ENCODE results near the gene INCENP. TPM values are rescaled to one million over a fixed set of nuclear protein-coding genes. Genes with fewer than 3 reads are reported as not detected.

The INCENP gene
- total RNA-seq, 4 donors from 2014 or later = 7.7 to 28.8 (median 13.0) TPM

DNA sequence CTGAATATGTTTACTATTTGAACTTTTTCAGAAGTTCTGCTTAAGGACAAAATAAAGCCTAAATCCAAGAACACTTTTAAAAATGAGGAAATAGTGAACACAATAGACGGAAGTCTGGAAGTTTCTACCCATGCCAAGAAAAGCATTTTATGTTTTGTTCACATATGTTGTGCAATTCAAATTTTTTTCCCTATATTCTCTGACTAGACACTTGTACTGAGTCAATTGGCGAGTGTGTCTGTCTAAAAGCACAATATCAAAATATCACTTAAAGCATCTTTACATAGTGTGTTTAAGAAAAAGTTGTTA is 29.2 kb downstream of the INCENP start:
- Histone ChIP-seq H3K9me3 (no peaks in the 10 kb centered on the region), H3K4me3 (no peak overlapping the region), H3K36me3 (peaks cover 0 to 54% (median 0%) of the 10 kb centered on the region in 3 donors), H3K27me3 (no peaks in the 10 kb centered on the region), H3K4me1 (no peaks in the 10 kb centered on the region), H3K27ac (no peak overlapping the region)
- 79 to 84% methylated on average over 2 of the region's 2 CpGs for WGBS, 2 donors
- DNase-seq (ENCODE audit: low spot score in 2 of 2) = no peak
- TF ChIP-seq EP300 (IDR thresholded peaks at IDR 0.05) (peak in 1 of 2 donors; percentile 17), POLR2A (IDR thresholded peaks at IDR 0.05) (no peak)
- TF ChIP-seq, protein P1, sequence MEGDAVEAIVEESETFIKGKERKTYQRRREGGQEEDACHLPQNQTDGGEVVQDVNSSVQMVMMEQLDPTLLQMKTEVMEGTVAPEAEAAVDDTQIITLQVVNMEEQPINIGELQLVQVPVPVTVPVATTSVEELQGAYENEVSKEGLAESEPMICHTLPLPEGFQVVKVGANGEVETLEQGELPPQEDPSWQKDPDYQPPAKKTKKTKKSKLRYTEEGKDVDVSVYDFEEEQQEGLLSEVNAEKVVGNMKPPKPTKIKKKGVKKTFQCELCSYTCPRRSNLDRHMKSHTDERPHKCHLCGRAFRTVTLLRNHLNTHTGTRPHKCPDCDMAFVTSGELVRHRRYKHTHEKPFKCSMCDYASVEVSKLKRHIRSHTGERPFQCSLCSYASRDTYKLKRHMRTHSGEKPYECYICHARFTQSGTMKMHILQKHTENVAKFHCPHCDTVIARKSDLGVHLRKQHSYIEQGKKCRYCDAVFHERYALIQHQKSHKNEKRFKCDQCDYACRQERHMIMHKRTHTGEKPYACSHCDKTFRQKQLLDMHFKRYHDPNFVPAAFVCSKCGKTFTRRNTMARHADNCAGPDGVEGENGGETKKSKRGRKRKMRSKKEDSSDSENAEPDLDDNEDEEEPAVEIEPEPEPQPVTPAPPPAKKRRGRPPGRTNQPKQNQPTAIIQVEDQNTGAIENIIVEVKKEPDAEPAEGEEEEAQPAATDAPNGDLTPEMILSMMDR (IDR thresholded peaks at IDR 0.05) = no peak

DNA sequence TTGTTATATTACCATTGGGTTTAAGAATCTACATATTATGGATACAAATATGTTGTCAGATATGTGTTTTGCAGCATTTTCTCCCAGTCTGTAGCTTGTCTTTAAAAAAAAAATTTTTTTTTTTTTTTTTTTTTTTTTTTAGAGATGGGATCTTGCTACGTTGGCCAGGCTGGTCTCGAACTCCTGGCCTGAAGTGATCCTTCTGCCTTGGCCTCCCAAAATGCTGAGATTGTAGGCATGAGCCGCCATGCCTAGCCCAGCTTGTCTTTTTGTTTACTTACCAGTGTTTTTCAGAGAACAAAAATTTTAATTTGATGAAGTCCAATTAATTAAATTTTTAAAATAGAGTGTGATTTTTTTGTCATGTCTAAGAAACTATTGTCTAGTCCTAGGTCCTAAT is 29.8 kb downstream of the INCENP start:
- Histone ChIP-seq H3K4me1 (no peaks in the 10 kb centered on the region), H3K36me3 (peaks cover 0 to 48% (median 0%) of the 10 kb centered on the region in 3 donors), H3K9me3 (no peaks in the 10 kb centered on the region), H3K27me3 (no peaks in the 10 kb centered on the region), H3K4me3 (no peak overlapping the region), H3K27ac (no peak overlapping the region)
- 66 to 80% methylated on average over 3 of the region's 3 CpGs for WGBS, 2 donors
- no peak for DNase-seq (ENCODE audit: low spot score in 2 of 2)
- TF ChIP-seq POLR2A (IDR thresholded peaks at IDR 0.05) = no peak
- TF ChIP-seq, protein P1 (IDR thresholded peaks at IDR 0.05) = no peak
- no peak for TF ChIP-seq EP300 (IDR thresholded peaks at IDR 0.05)

DNA sequence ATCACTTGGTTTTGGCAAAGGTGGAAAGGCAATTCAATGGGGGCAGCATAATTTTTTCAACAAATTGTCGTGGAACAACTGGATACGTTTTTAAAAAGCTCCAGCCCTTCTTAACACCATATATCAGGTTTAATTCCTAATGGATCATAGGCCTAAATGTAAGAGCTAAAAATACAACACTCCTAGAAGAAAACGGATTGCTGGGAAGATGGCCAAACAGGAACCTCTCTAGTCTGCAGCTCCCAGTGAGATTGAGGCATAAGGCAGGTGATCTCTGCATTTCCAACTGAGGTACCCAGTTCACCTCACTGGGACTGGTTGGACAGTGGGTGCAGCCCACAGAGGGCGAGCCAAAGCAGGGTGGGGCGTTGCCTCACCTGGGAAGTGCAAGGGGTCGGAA is 33.8 kb downstream of the INCENP start:
- H3K4me1 ChIP-seq = no peaks in the 10 kb centered on the region
- H3K36me3 ChIP-seq = peaks cover 0 to 8% (median 0%) of the 10 kb centered on the region in 3 donors
- H3K27ac ChIP-seq = no peak overlapping the region
- no peaks in the 10 kb centered on the region for H3K9me3 ChIP-seq
- WGBS, 2 donors = 69 to 73% methylated on average over 6 of the region's 6 CpGs
- no peak overlapping the region for H3K4me3 ChIP-seq
- DNase-seq (ENCODE audit: low spot score in 2 of 2) = no peak
- H3K27me3 ChIP-seq = no peaks in the 10 kb centered on the region
- no peak for TF ChIP-seq EP300 (IDR thresholded peaks at IDR 0.05)
- TF ChIP-seq, protein P1 (IDR thresholded peaks at IDR 0.05) = no peak
- TF ChIP-seq POLR2A (IDR thresholded peaks at IDR 0.05) = no peak

DNA sequence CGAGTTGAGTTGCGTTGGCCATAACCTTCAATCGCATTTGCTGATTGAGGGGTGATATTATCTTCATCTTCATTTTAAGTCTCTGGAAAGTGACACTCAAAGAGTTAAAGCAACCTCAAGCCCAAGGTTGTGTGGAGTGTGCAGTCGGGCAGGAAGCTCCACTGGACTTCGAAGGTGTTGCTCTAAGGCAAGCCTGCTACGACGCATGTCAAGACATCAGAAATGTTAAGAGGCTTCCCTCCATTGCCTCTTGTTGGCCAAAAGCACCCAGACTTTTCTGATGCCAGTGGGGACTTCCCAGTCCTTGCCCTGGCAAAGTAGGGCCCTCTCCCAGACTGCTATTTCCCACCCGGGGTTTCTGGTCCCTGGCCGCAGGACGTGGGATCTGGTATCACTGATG is 42.6 kb downstream of the INCENP start:
- H3K27me3 ChIP-seq = no peaks in the 10 kb centered on the region
- H3K36me3 ChIP-seq = no peaks in the 10 kb centered on the region
- H3K27ac ChIP-seq = no peak overlapping the region
- DNase-seq (ENCODE audit: low spot score in 2 of 2) = no peak
- H3K9me3 ChIP-seq = no peaks in the 10 kb centered on the region
- TF ChIP-seq EP300 (IDR thresholded peaks at IDR 0.05) = no peak
- TF ChIP-seq, protein P1 (IDR thresholded peaks at IDR 0.05) = no peak
- no peak for TF ChIP-seq POLR2A (IDR thresholded peaks at IDR 0.05)
- H3K4me1 ChIP-seq = peaks cover 0 to 6% (median 0%) of the 10 kb centered on the region in 4 donors
- H3K4me3 ChIP-seq = no peak overlapping the region
- WGBS, 2 donors = 81 to 85% methylated on average over 10 of the region's 10 CpGs

DNA sequence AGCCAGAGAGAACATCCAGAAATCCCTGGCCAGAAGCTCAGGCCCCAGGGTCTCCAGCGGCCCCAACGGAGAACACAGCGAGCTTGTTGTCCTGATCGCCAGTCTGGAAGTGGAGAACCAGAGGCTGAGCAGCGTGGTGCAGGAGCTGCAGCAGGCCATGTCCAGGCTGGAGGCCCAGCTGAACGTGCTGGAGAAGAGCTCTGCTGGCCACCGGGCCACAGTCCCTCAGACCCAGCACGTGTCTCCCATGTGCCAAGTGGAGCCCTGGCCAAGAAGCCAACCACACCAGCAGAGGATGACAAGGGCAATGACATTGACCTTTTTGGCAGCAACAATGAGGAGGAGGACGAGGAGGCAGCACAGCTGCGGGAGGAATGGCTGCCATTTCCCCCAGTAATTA is 45.6 kb downstream of the INCENP start:
- DNase-seq (ENCODE audit: low spot score in 2 of 2) = no peak
- Histone ChIP-seq H3K4me3 (no peak overlapping the region), H3K27ac (no peak overlapping the region), H3K9me3 (no peaks in the 10 kb centered on the region), H3K27me3 (peaks cover 0 to 5% of the 10 kb centered on the region in 2 donors), H3K36me3 (no peaks in the 10 kb centered on the region), H3K4me1 (peaks cover 0 to 10% (median 0%) of the 10 kb centered on the region in 4 donors)
- TF ChIP-seq EP300 (IDR thresholded peaks at IDR 0.05) (no peak), POLR2A (IDR thresholded peaks at IDR 0.05) (no peak)
- TF ChIP-seq, protein P1 (IDR thresholded peaks at IDR 0.05) = no peak
- WGBS, 2 donors = 64% methylated on average over 10 of the region's 10 CpGs
